SK-N-SH (cell line): ENCODE data around the gene SFRP2.

Experiments used
- CTCF ChIP-seq: fragments of 200-600 bp; sonication (generic); IDR thresholded peaks from 2 replicates; pipeline ENCODE4 v1.6.1; 2017; ENCODE audit warnings: antibody characterized with exemption, mild to moderate bottlenecking, moderate library complexity
- EP300 ChIP-seq, 2 experiments: IDR thresholded peaks; 2 replicates each; pipeline versions ENCODE4 v1.4.0 to v1.6.1; 2012; ENCODE audit warnings: borderline replicate concordance in 1 of 2, low read depth in 1 of 2, low read length in 1 of 2
- FOXM1 ChIP-seq: IDR thresholded peaks from 2 replicates; pipeline ENCODE4 v1.4.0; 2012; ENCODE audit warnings: low read depth, mild to moderate bottlenecking
- GABPA ChIP-seq: IDR thresholded peaks from 2 replicates; pipeline ENCODE4 v1.4.0; 2012; ENCODE audit warnings: low read depth, mild to moderate bottlenecking
- IRF3 ChIP-seq: fragments of 150-350 bp; IDR thresholded peaks from 2 replicates; pipeline ENCODE4 v1.6.1; 2016; ENCODE audit warnings: mild to moderate bottlenecking, low read depth, low read length
- MAX ChIP-seq: IDR thresholded peaks from 2 replicates; pipeline ENCODE4 v1.4.0; 2012; ENCODE audit warnings: low read depth
- NRF1 ChIP-seq: IDR thresholded peaks from 2 replicates; pipeline ENCODE4 v1.6.1; 2012; ENCODE audit warnings: low read depth, mild to moderate bottlenecking, low read length
- POLR2AphosphoS5 ChIP-seq: IDR thresholded peaks from 2 replicates; pipeline ENCODE4 v1.6.1; 2012; ENCODE audit warnings: low read depth, low read length
- RAD21 ChIP-seq: IDR thresholded peaks from 2 replicates; pipeline ENCODE4 v1.6.1; 2012; ENCODE audit warnings: mild to moderate bottlenecking, low read length
- RCOR1 ChIP-seq: fragments of 150-350 bp; IDR thresholded peaks from 2 replicates; pipeline ENCODE4 v1.6.1; 2017; ENCODE audit warnings: antibody characterized with exemption, low read length
- SMC3 ChIP-seq: IDR thresholded peaks from 2 replicates; pipeline ENCODE4 v1.6.1; 2012; ENCODE audit warnings: low read depth, low read length, improper control_type of control experiment
- TEAD4 ChIP-seq: IDR thresholded peaks from 2 replicates; pipeline ENCODE4 v1.4.0; 2012; ENCODE audit warnings: mild to moderate bottlenecking, borderline replicate concordance; ENCODE audit not compliant: insufficient read depth
- YY1 ChIP-seq: IDR thresholded peaks from 2 replicates; pipeline ENCODE4 v1.4.0; 2012; ENCODE audit warnings: low read depth, mild to moderate bottlenecking
- ZBTB33 ChIP-seq: IDR thresholded peaks from 2 replicates; pipeline ENCODE4 v1.4.0; 2012; ENCODE audit warnings: low read depth, borderline replicate concordance

GRCh38 chr4:153822316-153822715 lies 33.4 kb upstream of the SFRP2 start:
- TF ChIP-seq EP300 (IDR thresholded peaks at IDR 0.05; ENCODE audit: borderline replicate concordance in 1 of 2, low read depth in 1 of 2, low read length in 1 of 2) (no peak), RAD21 (no peak), MAX (no peak), RCOR1 (no peak), NRF1 (no peak), CTCF (no peak), TEAD4 (no peak), SMC3 (no peak), ZBTB33 (no peak), FOXM1 (no peak), POLR2AphosphoS5 (no peak), GABPA (no peak), YY1 (no peak), IRF3 (no peak)
